SK-N-SH (cell line): Measurements from ENCODE around the gene TP53AIP1. TPM values are rescaled to one million over a fixed set of nuclear protein-coding genes. Genes with fewer than 3 reads are reported as not detected.

Experiments used
- CTCF ChIA-PET: fragments of 300-600, 350-600 bp; formaldehyde crosslinking; extraction: SDS; loops from one replicate; lab custom pipeline; 2021; lab: Yijun Ruan, JAX
- POLR2A ChIA-PET: fragments of 350-600 bp; sonication (Branson Sonifier 250); formaldehyde crosslinking; extraction: SDS; loops from one replicate; lab custom pipeline; 2020; ENCODE audit warnings: antibody characterized with exemption, inconsistent platforms; lab: Yijun Ruan, JAX
- DNase-seq: peaks from one replicate; pipeline ENCODE4 v3.0.0; 2012
- H2AFZ ChIP-seq: fragments of 200-600 bp; sonication (generic); 2 replicates; pipeline ENCODE4 v1.8.1; 2016; ENCODE audit warnings: antibody characterized with exemption, mild to moderate bottlenecking, low read depth
- H3F3A ChIP-seq: fragments of 200-600 bp; sonication (generic); replicated peaks from 2 replicates; pipeline ENCODE3; 2016; ENCODE audit warnings: antibody characterized with exemption, mild to moderate bottlenecking; ENCODE audit not compliant: insufficient read depth
- H3K27ac ChIP-seq, 2 experiments: fragments of 200-500 bp in 1 of 2; fragments of 200-600 bp in 1 of 2; sonication (Bioruptor generic) in 1 of 2; sonication (generic), shearing (Covaris generic) in 1 of 2; 2 replicates each; pipeline versions ENCODE4 v1.5.1 to v1.6.1; 2014 to 2016; ENCODE audit warnings: low read depth in 2 of 2, inconsistent platforms in 1 of 2, low read length in 1 of 2, mild to moderate bottlenecking in 1 of 2, mixed read lengths in 1 of 2
- H3K27me3 ChIP-seq: fragments of 200-600 bp; sonication (generic), shearing (Covaris generic); 2 replicates; pipeline ENCODE4 v1.6.1; 2016; ENCODE audit warnings: mixed run types; ENCODE audit not compliant: insufficient read depth
- H3K36me3 ChIP-seq, 2 experiments: fragments of 200-500 bp in 1 of 2; fragments of 200-600 bp in 1 of 2; sonication (Bioruptor generic) in 1 of 2; sonication (generic) in 1 of 2; replicated peaks in 1 of 2; 2 replicates each; pipeline versions ENCODE3 to v1.5.1; 2014 to 2016; ENCODE audit warnings: low read length in 1 of 2, mild to moderate bottlenecking in 1 of 2; ENCODE audit not compliant: insufficient read depth in 2 of 2, control insufficient read depth in 1 of 2
- H3K4me1 ChIP-seq, 2 experiments: fragments of 200-500 bp in 1 of 2; fragments of 200-600 bp in 1 of 2; sonication (Bioruptor generic) in 1 of 2; sonication (generic), shearing (Covaris generic) in 1 of 2; 2 replicates each; pipeline versions ENCODE4 v1.5.1 to v1.6.1; 2014 to 2016; ENCODE audit warnings: low read depth in 1 of 2, low read length in 1 of 2, mixed run types in 1 of 2; ENCODE audit not compliant: insufficient read depth in 2 of 2, control insufficient read depth in 1 of 2
- H3K4me2 ChIP-seq: fragments of 200-600 bp; sonication (generic), shearing (Covaris generic); 2 replicates; pipeline ENCODE4 v1.6.1; 2017; ENCODE audit warnings: mixed run types
- H3K4me3 ChIP-seq, 2 experiments: fragments of 200-500 bp in 1 of 2; fragments of 200-600 bp in 1 of 2; sonication (Bioruptor generic) in 1 of 2; sonication (generic), shearing (Covaris generic) in 1 of 2; 2 replicates each; pipeline versions ENCODE4 v1.5.1 to v1.8.1; 2014 to 2016; ENCODE audit warnings: low read depth in 2 of 2, inconsistent platforms in 1 of 2, low read length in 1 of 2, mild to moderate bottlenecking in 1 of 2, mixed read lengths in 1 of 2, moderate library complexity in 1 of 2
- H3K79me2 ChIP-seq: fragments of 200-600 bp; sonication (generic); 2 replicates; pipeline ENCODE4 v1.8.1; 2017; ENCODE audit warnings: mild to moderate bottlenecking; ENCODE audit not compliant: insufficient read depth
- H3K9ac ChIP-seq: fragments of 200-600 bp; sonication (generic); 2 replicates; pipeline ENCODE4 v1.6.1; 2017; ENCODE audit warnings: mixed run types
- H3K9me2 ChIP-seq: fragments of 200-600 bp; sonication (generic); 2 replicates; pipeline ENCODE4 v1.6.1; 2017; ENCODE audit warnings: mixed run types
- H3K9me3 ChIP-seq: fragments of 200-600 bp; sonication (generic); 2 replicates; pipeline ENCODE4 v1.6.1; 2017; ENCODE audit warnings: mixed run types, mild to moderate bottlenecking, moderate library complexity
- H4K20me1 ChIP-seq: fragments of 200-600 bp; sonication (generic); 2 replicates; pipeline ENCODE4 v1.6.1; 2017; ENCODE audit warnings: mild to moderate bottlenecking, mixed run types; ENCODE audit not compliant: insufficient read depth
- ELF1 ChIP-seq: IDR thresholded peaks from 2 replicates; pipeline ENCODE4 v1.4.0; 2012
- EZH2phosphoT487 ChIP-seq: fragments of 200-600 bp; sonication (generic); IDR thresholded peaks from 2 replicates; pipeline ENCODE4 v1.6.1; 2017; ENCODE audit warnings: low read depth, mixed run types, mild to moderate bottlenecking, antibody characterized with exemption, moderate library complexity, borderline replicate concordance
- GABPA ChIP-seq: IDR thresholded peaks from 2 replicates; pipeline ENCODE4 v1.4.0; 2012; ENCODE audit warnings: low read depth, mild to moderate bottlenecking
- IRF3 ChIP-seq: fragments of 150-350 bp; IDR thresholded peaks from 2 replicates; pipeline ENCODE4 v1.6.1; 2016; ENCODE audit warnings: mild to moderate bottlenecking, low read depth, low read length
- MAX ChIP-seq: IDR thresholded peaks from 2 replicates; pipeline ENCODE4 v1.4.0; 2012; ENCODE audit warnings: low read depth
- MXI1 ChIP-seq: IDR thresholded peaks from 2 replicates; pipeline ENCODE4 v1.6.1; 2012; ENCODE audit warnings: mild to moderate bottlenecking, low read depth, low read length, improper control_type of control experiment
- NFIC ChIP-seq: IDR thresholded peaks from 2 replicates; pipeline ENCODE4 v1.4.0; 2012; ENCODE audit warnings: borderline replicate concordance
- NRF1 ChIP-seq: IDR thresholded peaks from 2 replicates; pipeline ENCODE4 v1.6.1; 2012; ENCODE audit warnings: low read depth, mild to moderate bottlenecking, low read length
- PBX3 ChIP-seq: IDR thresholded peaks from 2 replicates; pipeline ENCODE4; 2012
- POLR2AphosphoS5 ChIP-seq: IDR thresholded peaks from 2 replicates; pipeline ENCODE4 v1.6.1; 2012; ENCODE audit warnings: low read depth, low read length
- RAD21 ChIP-seq: IDR thresholded peaks from 2 replicates; pipeline ENCODE4 v1.6.1; 2012; ENCODE audit warnings: mild to moderate bottlenecking, low read length
- REST ChIP-seq: IDR thresholded peaks from 2 replicates; pipeline ENCODE4 v1.6.1; 2012; ENCODE audit warnings: mild to moderate bottlenecking, low read depth, low read length, moderate library complexity
- RFX5 ChIP-seq: IDR thresholded peaks from 2 replicates; pipeline ENCODE4 v1.6.1; 2012; ENCODE audit warnings: mild to moderate bottlenecking, improper control_type of control experiment, low read length
- SIN3A ChIP-seq: IDR thresholded peaks from 2 replicates; pipeline ENCODE4 v1.6.1; 2012; ENCODE audit warnings: low read depth, mild to moderate bottlenecking, low read length, moderate library complexity, borderline replicate concordance
- TEAD4 ChIP-seq: IDR thresholded peaks from 2 replicates; pipeline ENCODE4 v1.4.0; 2012; ENCODE audit warnings: mild to moderate bottlenecking, borderline replicate concordance; ENCODE audit not compliant: insufficient read depth
- WGBS: methylation state at CpG from one replicate; pipeline ENCODE4 v1.1.6; 2017; ENCODE audit warnings: low lambda C conversion rate; 5-methylcytosine and 5-hydroxymethylcytosine counted together
- polyA plus RNA-seq, 3 experiments: library from polyadenylated mRNA; depleted of rRNA; stranded (reverse); fragments of >200 nt; gene quantifications; 2 replicates each; pipeline ENCODE4 v1.2.3, GENCODE V29; 2012
- TF ChIP-seq, protein P1 (sequence below): fragments of 150-350 bp; IDR thresholded peaks from 2 replicates; pipeline ENCODE4 v1.6.1; 2017; ENCODE audit warnings: antibody characterized with exemption, low read length, low read depth, borderline replicate concordance

The TP53AIP1 gene
- polyA plus RNA-seq, 1 of the 3 experiments (the other 2 are of a cell fraction) = 0.05 TPM

DNA sequence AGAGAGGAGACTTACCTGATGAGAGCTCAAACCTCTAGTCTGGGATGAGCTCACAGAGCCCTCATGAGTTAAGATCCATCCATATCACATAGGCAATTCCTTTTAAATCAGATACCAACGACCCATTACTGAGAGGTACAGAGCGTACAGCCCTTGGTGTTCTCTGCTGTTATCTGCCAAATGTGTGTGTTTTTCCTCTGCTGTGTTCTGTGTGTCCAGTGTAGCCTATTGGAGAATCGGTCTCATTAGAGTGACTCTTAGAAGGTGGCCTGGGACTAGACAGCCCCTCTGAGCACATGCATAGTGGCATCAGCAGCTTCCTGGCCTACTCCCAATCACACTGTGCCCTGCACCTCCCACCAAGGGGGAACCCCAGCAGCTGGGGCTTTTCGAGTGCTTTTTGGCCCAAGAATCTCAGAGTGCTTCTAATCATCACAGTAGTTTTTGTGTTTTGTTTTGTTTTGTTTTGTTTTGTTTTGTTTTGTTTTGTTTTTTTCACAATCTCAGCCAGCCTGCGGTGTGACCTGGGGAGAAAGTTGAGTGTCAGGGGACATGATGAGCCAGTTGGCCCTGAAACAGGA, 25.4 kb downstream of the TP53AIP1 start:
- POLR2A ChIA-PET = no interaction called here
- 45% methylated on average over 4 of the region's 5 CpGs for WGBS

GRCh38 chr11:128916681-128917080, 26.0 kb downstream of the TP53AIP1 start:
- Histone ChIP-seq H3K4me2 (no peak overlapping the region), H4K20me1 (no peaks in the 10 kb centered on the region), H3K4me1 (no peaks in the 10 kb centered on the region; a peak in 1 of 4 replicates), H3K9ac (no peak overlapping the region), H3F3A (no peaks in the 10 kb centered on the region), H3K27ac (no peak overlapping the region), H2AFZ (no peak overlapping the region), H3K4me3 (no peak overlapping the region), H3K9me3 (no peaks in the 10 kb centered on the region), H3K79me2 (no peaks in the 10 kb centered on the region), H3K9me2 (no peaks in the 10 kb centered on the region), H3K27me3 (no peaks in the 10 kb centered on the region; the same call in 1 of the 2 replicates), H3K36me3 (no peaks in the 10 kb centered on the region)
- 76% methylated on average over 2 of the region's 2 CpGs for WGBS
- POLR2A ChIA-PET = no interaction called here
- CTCF ChIA-PET = no interaction called here
- no peak for DNase-seq
- TF ChIP-seq NFIC (no peak), MXI1 (no peak), POLR2AphosphoS5 (no peak), PBX3 (no peak), RAD21 (no peak), IRF3 (no peak), RFX5 (no peak), ELF1 (no peak), REST (no peak), EZH2phosphoT487 (no peak), MAX (no peak), NRF1 (no peak)
- TF ChIP-seq, protein P1, sequence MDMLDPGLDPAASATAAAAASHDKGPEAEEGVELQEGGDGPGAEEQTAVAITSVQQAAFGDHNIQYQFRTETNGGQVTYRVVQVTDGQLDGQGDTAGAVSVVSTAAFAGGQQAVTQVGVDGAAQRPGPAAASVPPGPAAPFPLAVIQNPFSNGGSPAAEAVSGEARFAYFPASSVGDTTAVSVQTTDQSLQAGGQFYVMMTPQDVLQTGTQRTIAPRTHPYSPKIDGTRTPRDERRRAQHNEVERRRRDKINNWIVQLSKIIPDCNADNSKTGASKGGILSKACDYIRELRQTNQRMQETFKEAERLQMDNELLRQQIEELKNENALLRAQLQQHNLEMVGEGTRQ = no peak

More for the DNA sequence above, 25.4 kb downstream of the TP53AIP1 start:
- Histone ChIP-seq H4K20me1 (no peaks in the 10 kb centered on the region), H3K9ac (no peak overlapping the region), H3K4me3 (no peak overlapping the region), H3K9me2 (no peaks in the 10 kb centered on the region), H3K27ac (no peak overlapping the region), H2AFZ (no peak overlapping the region), H3K4me1 (no peaks in the 10 kb centered on the region; a peak in 1 of 4 replicates), H3K27me3 (no peaks in the 10 kb centered on the region; the same call in 1 of the 2 replicates), H3K36me3 (no peaks in the 10 kb centered on the region)
- TF ChIP-seq SIN3A = no peak
- no peak for TF ChIP-seq GABPA
- TF ChIP-seq EZH2phosphoT487 = no peak
- TF ChIP-seq RFX5 = no peak
- TF ChIP-seq, protein P1 = no peak
- TF ChIP-seq TEAD4 = no peak
- TF ChIP-seq, all 33 proteins: peak for 0
- CTCF ChIA-PET = no interaction called here
- Histone ChIP-seq H3K4me2 (no peak overlapping the region), H3K79me2 (no peaks in the 10 kb centered on the region), H3K9me3 (no peaks in the 10 kb centered on the region), H3F3A (no peaks in the 10 kb centered on the region)
- DNase-seq = no peak
